HG03565 (cell line): ENCODE measurements around the gene BBS9.
A peak's percentile ranks its signal among the peaks of the same experiment; 100 is the strongest.
"Not testable (repeated sequence)": the region's sequence is repeated elsewhere in the genome, so short reads cannot be mapped to it uniquely, and the experiment has no call there.

Experiments
- ATAC-seq: cut with Tn5 transposase; IDR thresholded peaks from one replicate; pipeline ENCODE4 v1.9.1; 2021; ENCODE audit warnings: mild to moderate bottlenecking, moderate library complexity; ENCODE audit not compliant: unreplicated experiment

BBS9 gene

DNA sequence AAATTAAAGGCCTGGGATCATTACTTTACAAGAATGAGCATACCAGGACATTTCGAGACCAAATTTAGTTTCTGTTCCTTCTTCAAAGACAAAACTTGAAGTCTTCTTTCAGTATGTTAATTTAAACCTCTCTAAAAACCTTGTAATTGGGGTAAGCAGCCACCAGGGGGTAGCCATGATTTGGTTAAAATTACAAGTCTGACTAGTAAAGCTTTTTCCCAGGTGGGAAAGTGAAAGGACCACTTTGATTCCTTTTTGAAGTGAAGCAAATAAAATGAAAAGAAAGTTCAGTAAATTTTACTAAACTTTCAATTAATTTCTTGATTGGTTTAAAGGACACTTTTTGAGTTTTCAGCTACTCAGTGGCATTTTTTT, 294.3 kb downstream of the BBS9 start:
- ATAC-seq = peak; percentile 92

DNA sequence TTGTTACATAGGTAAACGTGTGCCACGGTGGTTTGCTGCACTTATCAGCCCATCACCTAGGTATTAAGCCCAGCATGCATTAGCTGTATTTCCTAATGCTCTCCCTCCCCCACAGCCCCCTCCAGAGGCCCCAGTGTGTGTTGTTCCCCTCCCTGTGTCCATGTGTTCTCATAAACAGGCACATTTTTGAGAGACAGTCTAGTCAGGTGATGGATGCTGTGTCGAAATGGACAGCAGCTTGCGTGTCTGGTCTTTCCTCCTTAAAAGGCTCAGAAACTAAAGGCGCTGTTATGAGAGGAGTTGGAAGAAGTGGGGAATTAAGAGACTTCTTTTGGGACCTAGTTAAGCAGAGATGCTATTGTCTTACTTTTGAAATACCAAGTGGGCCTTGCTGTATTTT, 296.0 kb downstream of the BBS9 start:
- no peak for ATAC-seq

DNA sequence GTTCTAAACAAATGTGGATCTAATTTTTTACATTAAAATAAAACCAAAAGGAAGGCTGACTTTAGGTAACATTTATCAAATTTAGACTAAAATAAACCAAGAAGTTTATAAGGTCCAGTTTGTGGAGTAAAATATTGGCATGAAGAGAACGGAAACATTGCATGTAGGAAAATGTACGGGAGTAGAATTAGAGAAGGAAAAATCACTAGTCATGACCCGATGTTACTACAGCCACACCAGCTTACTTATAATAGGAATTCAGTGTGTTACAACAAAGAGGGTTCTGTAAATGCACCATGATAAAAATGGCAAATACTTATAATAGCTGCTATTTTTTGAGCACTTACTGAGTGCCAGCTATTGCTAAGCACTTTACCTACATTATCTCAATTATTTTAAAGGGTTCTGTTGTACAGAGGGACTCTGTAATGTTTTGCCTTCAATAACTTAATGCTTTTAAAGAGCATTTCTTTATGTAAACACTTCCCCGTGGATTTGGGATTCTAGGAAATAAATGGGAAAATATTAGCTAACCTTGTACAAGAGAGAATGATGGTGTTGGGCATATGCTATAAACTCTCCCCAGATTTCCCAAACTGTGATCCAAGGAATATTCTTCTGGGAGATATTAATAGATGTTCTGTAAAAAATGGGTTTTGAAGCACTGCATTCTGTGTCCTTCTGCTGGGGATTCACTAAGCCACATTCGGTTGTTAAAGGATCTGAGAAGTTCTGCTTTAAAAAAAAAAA, 296.7 kb downstream of the BBS9 start:
- ATAC-seq = no peak

DNA sequence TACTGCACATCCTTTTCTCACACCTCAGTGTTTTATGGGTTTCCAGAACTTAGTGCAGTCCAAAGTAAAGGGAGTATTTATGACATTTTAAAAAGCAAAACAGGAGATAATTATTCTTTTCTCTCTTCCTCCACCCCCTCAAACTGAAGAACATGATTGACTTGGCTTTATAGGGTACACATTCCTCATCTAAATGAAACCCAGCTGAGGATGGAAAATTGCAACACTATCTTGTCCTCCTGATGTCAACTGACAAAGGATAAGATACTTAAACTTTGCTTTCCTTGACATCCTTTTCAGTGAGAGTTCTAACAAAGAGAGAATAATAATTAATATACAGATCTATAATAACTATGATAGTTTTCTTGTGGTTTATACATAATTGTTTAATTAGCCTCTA, 299.1 kb downstream of the BBS9 start:
- ATAC-seq = no peak

DNA sequence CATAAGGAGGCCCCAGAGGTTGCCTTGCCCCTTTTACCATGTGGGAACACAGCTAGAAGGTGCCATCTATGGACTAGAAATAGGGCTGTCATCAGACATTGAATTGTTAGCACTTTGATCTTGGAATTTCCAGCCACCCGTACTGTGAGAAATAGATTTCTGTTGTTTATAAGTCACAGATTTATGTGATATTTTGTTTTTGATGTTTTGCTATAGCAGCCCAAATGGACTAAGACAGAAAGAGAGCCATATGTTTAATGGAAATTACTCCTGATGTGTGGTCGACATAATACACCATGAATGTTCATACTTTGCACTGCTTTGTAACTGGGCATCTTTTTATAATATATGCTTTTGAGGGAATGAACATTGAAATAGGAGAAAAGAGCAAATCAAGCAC, 302.2 kb downstream of the BBS9 start:
- no peak for ATAC-seq

DNA sequence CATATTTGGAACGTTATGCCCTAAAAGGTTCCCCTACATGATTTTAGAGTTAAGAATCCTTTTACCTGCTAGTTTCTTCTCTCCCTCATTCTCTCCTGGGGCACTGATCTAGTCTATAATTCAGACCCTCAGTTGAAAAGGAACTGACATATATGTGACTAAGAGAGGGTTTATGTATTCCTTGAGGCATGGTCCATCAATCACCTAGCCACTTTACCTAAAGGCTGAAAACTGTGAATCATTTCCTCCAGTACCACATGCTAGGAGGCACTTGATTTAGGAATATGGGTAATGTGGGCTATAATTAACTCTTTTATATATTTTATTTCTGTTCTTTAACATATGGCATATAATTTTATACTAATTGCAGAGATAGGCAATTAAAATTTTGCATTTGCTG, 303.5 kb downstream of the BBS9 start:
- no peak for ATAC-seq

DNA sequence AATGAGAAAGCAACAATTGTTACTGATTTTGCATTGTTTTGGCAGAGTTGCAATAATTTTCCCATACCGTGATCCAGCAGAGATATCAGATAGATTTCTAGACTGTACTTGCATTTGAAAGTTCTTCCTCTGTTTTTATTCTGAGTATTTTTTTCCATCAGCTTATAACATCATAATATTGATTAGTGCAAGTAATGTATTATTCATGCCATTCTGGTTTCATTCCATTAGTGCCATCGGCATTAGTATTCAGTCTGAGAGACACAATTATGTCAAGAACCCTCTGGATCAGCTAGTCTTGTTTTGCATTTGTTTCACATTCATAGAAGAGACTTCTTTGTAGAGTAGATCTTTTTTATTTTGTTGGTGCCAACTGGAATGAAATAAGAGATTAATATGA, 304.0 kb downstream of the BBS9 start:
- ATAC-seq = no peak

DNA sequence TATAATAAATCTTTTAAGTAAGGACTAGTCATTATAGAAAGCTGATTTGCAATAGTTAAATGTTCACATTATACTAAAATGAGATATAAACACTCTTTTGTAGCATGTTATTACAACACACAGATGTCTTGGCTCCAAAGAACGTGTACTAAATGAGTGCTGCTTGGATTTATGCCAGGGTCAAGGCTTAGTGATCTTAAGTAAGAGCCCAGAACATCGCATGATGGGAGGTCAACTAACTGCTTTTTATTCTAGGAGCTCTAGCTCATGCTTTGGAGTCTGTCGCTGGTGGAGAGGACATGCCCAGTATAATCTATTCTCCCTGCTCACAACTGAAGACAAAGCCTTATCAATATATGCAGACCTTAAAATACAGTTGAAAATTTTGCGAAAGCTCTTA, 315.1 kb downstream of the BBS9 start:
- no peak for ATAC-seq

DNA sequence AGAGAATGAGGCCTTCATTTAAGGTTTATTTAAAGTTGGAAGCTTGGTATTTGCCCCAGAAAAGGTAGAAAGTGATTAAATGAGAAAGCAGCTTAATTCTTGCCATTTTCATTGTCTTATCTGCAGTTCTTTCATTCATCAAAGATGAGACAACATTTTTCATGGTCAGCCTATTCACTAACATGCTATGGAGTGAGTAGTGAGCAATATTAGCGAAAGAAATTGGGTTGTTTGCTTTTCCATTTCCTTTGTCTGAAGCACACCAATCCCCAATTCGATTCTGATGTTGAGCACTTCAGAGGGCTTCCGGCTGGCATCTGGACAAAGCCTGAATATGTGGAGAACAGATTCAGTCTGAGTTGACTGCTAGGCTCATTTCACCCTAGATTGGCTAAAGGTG, 317.2 kb downstream of the BBS9 start:
- ATAC-seq = no peak

DNA sequence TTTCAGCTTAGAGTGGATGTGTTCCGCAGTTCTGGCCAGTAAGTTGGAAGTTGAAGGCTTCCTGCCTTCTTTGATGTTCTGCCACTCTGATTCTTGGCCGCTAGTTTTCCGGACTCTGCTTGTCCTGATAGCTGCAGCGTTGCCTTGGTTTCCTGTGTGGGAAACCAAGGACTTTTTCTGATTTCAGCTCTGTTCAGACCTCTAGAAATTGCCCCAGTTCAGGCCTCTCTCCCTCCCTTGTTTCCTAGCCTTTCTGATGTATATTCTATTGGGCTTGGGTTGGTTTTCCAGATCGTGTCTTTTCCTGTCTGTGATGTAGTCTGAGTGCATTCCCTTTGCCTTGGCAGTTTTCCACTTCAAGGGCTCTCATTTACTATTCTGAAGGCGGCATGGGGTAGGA, 318.7 kb downstream of the BBS9 start:
- no peak for ATAC-seq

DNA sequence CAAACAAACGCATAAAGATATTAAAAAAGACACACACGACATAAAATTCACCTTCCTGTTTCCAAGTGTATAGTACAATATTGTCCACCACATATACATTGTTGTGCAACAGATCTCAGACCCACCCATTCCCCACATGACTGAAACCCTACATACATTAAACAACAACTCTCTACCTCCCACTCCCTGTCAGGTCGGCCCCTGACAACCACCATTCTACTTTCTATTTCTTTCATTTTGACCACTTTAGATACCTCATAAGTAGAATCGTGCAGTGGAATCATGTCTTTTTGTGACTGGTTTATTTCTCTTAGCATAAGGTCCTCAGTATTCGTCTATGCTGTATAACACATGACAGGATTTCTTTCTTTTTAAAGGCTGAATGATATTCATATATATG, 320.5 kb downstream of the BBS9 start:
- ATAC-seq = no peak

DNA sequence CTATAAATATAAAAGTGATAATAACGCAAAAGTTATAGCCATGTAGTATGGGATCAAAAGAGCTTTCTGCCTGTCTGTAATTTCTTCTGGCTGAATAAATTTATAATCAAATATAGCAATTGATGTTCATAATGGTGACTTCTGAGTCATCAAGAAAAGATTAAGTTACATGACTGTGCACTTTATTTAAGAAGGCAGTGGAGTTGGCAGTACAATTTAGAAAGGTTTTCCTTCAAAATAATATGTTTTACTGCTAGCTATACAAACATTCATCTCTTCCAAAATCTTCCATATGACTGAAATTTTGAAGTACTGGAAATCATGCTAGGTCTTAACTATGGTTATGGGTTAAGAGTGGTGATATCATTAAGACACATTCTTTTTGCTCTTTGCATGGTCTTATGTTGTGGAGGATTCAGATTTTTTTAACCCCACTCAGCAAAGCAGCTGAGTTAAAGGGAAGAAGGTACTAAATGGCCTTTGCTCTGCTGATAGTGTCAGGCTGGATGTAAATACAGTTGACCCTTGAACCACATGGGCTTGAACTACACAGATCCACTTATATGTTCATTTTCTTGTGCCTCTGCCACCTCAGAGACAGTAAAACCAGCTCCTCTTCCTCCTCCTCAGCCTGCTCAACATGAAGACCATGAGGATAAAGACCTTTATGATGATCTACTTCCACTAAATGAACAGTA, 323.6 kb downstream of the BBS9 start:
- ATAC-seq = no peak

DNA sequence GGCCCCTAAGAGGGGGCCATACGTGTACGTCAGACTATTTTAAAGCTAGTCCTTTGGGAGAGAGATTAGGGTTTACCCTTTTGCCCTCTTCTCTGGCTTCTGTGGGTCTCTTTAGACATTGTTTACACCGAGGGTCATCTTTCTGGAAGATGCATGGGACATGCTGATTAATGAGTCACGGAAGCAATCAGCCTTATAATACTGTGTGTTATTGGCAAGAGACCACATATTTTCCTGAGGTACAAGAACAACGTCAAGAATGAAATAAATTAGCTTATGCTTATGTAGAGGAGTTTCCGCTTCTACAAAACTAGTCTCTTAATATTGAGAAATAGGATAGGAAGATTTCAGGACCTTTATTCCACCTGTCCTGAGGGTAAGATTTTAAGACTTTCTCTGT, 327.7 kb downstream of the BBS9 start:
- ATAC-seq = no peak

DNA sequence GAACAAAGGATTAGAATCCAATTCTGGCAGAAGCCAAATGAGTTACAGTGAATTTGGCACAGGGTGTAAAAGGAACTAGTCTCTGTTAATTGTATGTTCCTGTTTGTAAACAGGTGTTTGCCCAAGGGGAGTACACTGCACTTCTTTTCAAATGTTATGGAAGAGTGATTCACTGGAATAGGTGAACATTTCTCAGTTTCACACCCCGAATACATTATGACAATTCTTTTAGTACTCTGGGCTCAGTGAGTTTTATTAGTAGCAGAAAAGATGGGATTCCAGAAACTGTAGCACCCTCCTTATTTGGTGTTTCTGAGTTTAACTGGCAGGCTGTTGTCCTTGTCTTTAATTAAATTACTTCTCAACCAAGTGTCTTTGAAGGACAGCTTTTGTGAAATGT, 329.2 kb downstream of the BBS9 start:
- no peak for ATAC-seq

DNA sequence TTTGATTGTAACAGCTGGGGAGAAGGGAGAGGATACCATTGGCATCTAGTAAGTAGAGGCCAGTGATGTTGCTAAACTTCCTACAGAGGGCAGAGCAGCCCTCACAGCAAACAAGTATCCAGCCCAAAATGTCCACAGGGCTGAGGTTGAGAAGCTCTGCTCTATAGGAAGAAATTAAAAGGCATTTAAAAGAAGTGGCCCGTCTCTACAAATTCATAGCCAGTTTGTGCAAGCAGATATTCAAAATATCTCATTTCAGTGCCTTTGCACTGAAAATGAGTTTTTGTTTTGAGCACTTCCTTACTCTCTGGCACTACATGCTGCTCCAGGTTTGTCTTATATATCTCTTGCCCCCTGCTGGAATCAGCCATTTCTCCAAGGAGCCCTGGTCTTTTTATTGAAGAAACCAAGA, 330.0 kb downstream of the BBS9 start:
- no peak for ATAC-seq

DNA sequence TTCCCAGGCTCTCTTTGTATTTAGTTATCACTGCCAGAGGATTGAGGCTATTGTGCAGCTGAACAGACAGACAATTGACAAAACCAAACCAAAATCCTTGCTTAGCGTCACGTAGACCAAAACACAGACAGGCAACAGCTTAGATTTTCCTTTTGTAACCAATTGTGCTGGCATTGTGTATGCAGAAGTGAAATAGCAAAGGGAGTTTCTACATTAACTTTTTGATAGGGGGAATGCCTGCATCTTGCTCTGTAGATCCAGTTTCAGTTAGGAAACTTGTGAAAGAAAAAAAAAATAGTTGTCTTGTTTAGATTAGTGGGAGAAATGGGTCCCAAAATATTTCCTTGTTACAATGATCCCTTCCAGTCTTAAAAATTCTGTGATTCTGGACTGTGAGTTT, 333.8 kb downstream of the BBS9 start:
- ATAC-seq = no peak

DNA sequence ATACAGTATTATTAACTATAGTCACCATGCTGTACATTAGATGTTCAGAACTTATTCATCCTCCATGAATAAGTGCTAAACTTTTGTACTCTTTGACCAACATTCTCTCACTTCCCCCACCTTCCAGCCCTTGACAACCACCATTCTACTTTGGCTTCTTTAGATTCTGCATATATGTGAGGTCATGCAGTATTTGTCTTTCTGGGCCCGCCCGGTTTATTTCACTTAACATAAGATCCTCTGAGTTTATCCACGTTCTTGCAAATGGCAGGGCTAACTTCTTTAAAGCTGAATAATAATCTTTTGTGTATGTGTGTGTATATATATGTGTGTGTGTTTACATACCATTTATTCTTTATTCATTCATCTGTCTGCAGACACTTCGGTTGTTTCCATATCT, 336.8 kb downstream of the BBS9 start:
- ATAC-seq = no peak

DNA sequence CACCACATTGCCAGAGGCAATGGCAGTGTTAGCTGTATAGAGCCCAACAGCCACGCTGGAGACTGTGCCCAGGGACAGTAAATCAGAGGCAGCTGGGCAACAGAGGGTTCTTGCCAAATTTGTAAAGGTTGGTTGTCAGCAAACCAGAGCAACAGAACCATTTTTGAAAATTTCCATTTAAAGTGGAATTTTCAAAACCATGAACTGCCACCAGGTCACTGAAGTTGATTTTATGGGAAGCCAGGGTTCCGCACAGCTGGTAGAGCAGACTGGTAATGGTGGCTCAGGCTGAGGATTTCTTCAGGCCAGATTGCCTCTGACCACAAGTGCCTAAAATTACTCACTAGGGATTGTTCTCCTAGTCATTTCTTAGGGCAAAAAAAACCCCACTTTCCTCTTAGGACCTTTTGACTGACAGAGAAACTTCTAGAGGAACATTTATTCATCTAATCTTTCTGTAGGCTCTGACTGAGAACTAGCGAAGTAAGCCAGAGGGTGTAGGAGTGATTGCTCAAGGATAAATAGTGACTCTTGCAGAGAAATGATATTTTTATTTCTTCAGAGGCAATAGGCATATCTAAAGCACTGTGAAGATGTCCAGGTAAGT, 342.4 kb downstream of the BBS9 start:
- ATAC-seq = peak; percentile 77

DNA sequence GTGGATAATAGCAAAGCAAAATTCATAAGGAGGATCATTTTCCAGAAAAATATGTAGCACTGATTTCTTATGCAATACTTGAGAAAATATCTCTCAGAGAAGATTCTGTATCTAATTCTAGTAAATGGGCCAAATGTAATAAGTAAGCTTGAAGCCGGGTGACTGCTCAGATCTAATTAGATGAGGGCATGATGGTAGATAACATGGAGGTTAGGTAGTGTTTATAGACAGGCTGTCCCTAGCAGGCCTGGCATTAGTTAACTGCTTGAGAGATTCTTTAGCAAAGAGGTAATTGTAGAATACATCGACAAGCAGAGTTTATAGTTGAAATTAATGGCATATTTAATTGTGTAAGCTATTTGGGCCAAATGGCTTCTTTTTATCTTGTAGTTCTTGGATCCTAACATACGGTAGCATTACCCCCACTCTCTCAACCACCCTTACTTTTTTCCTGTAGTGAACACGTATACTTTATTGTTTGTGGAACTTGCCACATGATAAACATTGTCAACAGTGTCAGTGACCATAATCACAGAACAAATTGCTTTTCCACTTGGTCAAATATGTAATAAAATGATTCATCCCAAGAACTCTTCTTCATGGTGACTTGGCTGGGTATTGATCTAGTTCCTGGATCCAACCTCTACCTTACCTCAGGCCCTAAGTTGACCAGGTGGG, 343.1 kb downstream of the BBS9 start:
- ATAC-seq = no peak

DNA sequence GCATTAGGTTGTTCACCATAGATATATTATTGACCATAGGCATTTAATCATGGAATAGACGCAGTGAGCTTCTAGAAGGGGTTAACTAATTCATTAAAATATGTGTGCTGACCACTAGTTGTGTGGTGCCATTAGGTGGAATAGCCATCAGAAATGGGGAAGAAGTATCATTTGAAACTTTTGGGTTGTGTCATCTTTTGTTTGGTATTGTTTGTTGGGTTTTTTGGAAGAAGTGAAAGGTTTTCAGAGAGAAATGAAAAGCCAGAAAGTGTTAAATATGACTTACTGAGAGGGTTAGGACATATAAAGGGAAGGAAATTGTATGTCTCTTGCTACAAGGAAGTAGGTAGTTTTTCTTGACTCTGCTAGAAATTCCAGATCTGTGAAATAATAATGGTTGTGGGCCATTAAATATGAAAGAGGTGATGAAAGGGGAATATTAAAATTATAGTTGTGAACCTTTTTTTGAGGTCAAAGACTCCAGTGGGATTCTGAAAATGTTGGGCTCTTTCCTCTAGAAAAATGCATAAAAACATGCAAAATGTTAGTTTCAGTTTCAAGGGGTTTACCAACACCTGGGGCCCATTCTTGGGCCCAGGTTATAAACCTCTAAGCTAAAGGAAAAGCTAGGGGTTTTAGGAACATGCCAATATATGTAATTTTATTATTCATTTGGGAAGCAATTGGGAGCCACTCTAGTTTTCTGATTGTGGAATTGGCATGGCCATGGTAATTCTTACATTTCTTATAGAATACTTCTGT, 348.5 kb downstream of the BBS9 start:
- no peak for ATAC-seq

DNA sequence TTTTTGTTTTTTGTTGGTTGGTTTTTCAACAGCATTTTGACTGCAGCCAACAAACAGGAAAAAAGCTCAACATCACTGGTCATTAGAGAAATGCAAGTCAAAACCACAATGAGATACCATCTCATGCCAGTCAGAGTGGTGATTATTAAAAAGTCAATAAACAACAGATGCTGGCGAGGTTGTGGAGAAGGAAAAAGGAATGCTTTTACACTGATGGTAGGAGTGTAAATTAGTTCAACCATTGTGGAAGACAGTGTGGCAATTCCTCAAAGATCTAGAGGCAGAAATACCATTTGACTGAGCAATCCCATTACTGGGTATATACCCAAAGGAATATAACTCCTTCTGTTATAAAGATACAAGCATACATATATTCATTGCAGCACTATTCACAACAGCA, 355.1 kb downstream of the BBS9 start:
- ATAC-seq = not testable (repeated sequence)
